Neural cell (in vitro differentiated cells): Measurements from ENCODE around the gene PIP4K2A. TPM values are rescaled to one million over a fixed set of nuclear protein-coding genes. Genes with fewer than 3 reads are reported as not detected.

Source experiments
- H2AFZ ChIP-seq: fragments of 200-600, 300-800 bp; sonication (generic), shearing (Covaris generic); 2 replicates; pipeline ENCODE4 v1.6.0; 2014; ENCODE audit warnings: low read depth, mild to moderate bottlenecking, antibody characterized with exemption, low read length, moderate library complexity
- H3F3A ChIP-seq: fragments of 200-600 bp; shearing (Covaris generic); 2 replicates; pipeline ENCODE4 v1.6.1; 2016; ENCODE audit warnings: mild to moderate bottlenecking, moderate library complexity, mixed read lengths, antibody characterized with exemption, low read length; ENCODE audit not compliant: insufficient read depth, poor library complexity, severe bottlenecking
- H3K27ac ChIP-seq: fragments of 200-600, 300-800 bp; sonication (generic), shearing (Covaris generic); 2 replicates; pipeline ENCODE4 v1.5.1; 2014; ENCODE audit warnings: mild to moderate bottlenecking, low read length, moderate library complexity
- H3K27me3 ChIP-seq: fragments of 300-800, 200-600 bp; sonication (generic), shearing (Covaris generic); 2 replicates; pipeline ENCODE4 v1.6.0; 2014; ENCODE audit warnings: mild to moderate bottlenecking, low read depth, low read length, moderate library complexity; ENCODE audit not compliant: insufficient read depth
- H3K36me3 ChIP-seq: fragments of 300-800, 200-600 bp; sonication (generic), shearing (Covaris generic); 2 replicates; pipeline ENCODE4 v1.5.1; 2014; ENCODE audit warnings: mild to moderate bottlenecking, antibody characterized with exemption, low read length, moderate library complexity; ENCODE audit not compliant: insufficient read depth
- H3K4me2 ChIP-seq: fragments of 300-800, 200-600 bp; sonication (generic), shearing (Covaris generic); 2 replicates; pipeline ENCODE4 v1.6.0; 2014; ENCODE audit warnings: mild to moderate bottlenecking, low read length
- H3K4me3 ChIP-seq: fragments of 300-800, 200-600 bp; sonication (generic), shearing (Covaris generic); 2 replicates; pipeline ENCODE4 v1.5.1; 2014; ENCODE audit warnings: mild to moderate bottlenecking, low read length, moderate library complexity
- H3K79me2 ChIP-seq: fragments of 200-600 bp; shearing (Covaris generic); replicated peaks from 2 replicates; pipeline ENCODE4 v1.6.0; 2014; ENCODE audit warnings: mild to moderate bottlenecking, low read length, moderate library complexity; ENCODE audit not compliant: insufficient read depth
- H3K9ac ChIP-seq: fragments of 300-800, 200-600 bp; sonication (generic), shearing (Covaris generic); 2 replicates; pipeline ENCODE4 v1.6.1; 2016; ENCODE audit warnings: mild to moderate bottlenecking, low read length, mixed read lengths
- H3K9me2 ChIP-seq: fragments of 200-600 bp; shearing (Covaris generic); 2 replicates; pipeline ENCODE4 v1.6.1; 2016; ENCODE audit warnings: mild to moderate bottlenecking, low read length, mixed read lengths; ENCODE audit not compliant: insufficient read depth
- H3K9me3 ChIP-seq: fragments of 200-600, 300-800 bp; sonication (generic), shearing (Covaris generic); 2 replicates; pipeline ENCODE4 v1.6.1; 2016; ENCODE audit warnings: mild to moderate bottlenecking, mixed run types, low read length, moderate library complexity, mixed read lengths
- H4K20me1 ChIP-seq: fragments of 200-600 bp; shearing (Covaris generic); 2 replicates; pipeline ENCODE4 v1.6.1; 2016; ENCODE audit warnings: mild to moderate bottlenecking, mixed run types; ENCODE audit not compliant: insufficient read depth
- CTCF ChIP-seq: fragments of 450-650 bp; IDR thresholded peaks from 2 replicates; pipeline ENCODE4 v1.5.1; 2014; ENCODE audit warnings: antibody characterized with exemption, mild to moderate bottlenecking, moderate library complexity; ENCODE audit not compliant: poor library complexity, severe bottlenecking
- EP300 ChIP-seq: fragments of 450-650 bp; conservative IDR thresholded peaks from 2 replicates; pipeline ENCODE4 v1.6.1; 2014; ENCODE audit warnings: antibody characterized with exemption, mild to moderate bottlenecking, moderate library complexity; ENCODE audit not compliant: poor library complexity, severe bottlenecking
- EZH2 ChIP-seq: fragments of 200-600, 300-800 bp; shearing (Covaris generic), sonication (generic); IDR thresholded peaks from 2 replicates; pipeline ENCODE4 v1.6.1; 2014; ENCODE audit warnings: antibody characterized with exemption, low read length, borderline replicate concordance, mild to moderate bottlenecking; ENCODE audit not compliant: insufficient read depth, poor library complexity, severe bottlenecking
- MXI1 ChIP-seq: fragments of 450-650 bp; conservative IDR thresholded peaks from 2 replicates; pipeline ENCODE4 v1.6.1; 2014; ENCODE audit warnings: antibody characterized with exemption, mild to moderate bottlenecking; ENCODE audit not compliant: poor library complexity, severe bottlenecking
- POLR2AphosphoS5 ChIP-seq: IDR thresholded peaks from 2 replicates; pipeline ENCODE4 v1.6.1; 2012
- RAD21 ChIP-seq: fragments of 450-650 bp; conservative IDR thresholded peaks from 2 replicates; pipeline ENCODE4 v1.6.1; 2014; ENCODE audit warnings: antibody characterized with exemption, mild to moderate bottlenecking, moderate library complexity
- REST ChIP-seq: IDR thresholded peaks from 2 replicates; pipeline ENCODE4 v1.6.1; 2012; ENCODE audit warnings: borderline replicate concordance
- SMC3 ChIP-seq: fragments of 450-650 bp; conservative IDR thresholded peaks from 2 replicates; pipeline ENCODE4 v1.6.1; 2014; ENCODE audit warnings: antibody characterized with exemption, mild to moderate bottlenecking, moderate library complexity; ENCODE audit not compliant: poor library complexity
- TAF1 ChIP-seq: IDR thresholded peaks from 2 replicates; pipeline ENCODE4 v1.6.1; 2012; ENCODE audit warnings: low read depth
- polyA plus RNA-seq: library from polyadenylated mRNA; depleted of rRNA; stranded (reverse); fragments of >200 nt; gene quantifications from 2 replicates; pipeline ENCODE4 v1.2.3, GENCODE V29; 2014

PIP4K2A gene
- polyA plus RNA-seq, 1 donor from 2014 or later, result 12.6 TPM

GRCh38 chr10:22655312-22655981 is 58.9 kb downstream of the PIP4K2A start:
- Histone ChIP-seq H3K27ac (no peak overlapping the region), H3K9me3 (no peaks in the 10 kb centered on the region), H3K9me2 (no peaks in the 10 kb centered on the region), H3K9ac (no peak overlapping the region), H3K79me2 (no peaks in the 10 kb centered on the region), H3K4me3 (no peak overlapping the region), H4K20me1 (no peaks in the 10 kb centered on the region), H3K36me3 (no peaks in the 10 kb centered on the region), H3F3A (no peaks in the 10 kb centered on the region), H3K27me3 (no peaks in the 10 kb centered on the region), H2AFZ (no peak overlapping the region), H3K4me2 (no peak overlapping the region)
- TF ChIP-seq CTCF (no peak), RAD21 (no peak), SMC3 (no peak), TAF1 (no peak), MXI1 (no peak), REST (no peak), POLR2AphosphoS5 (no peak), EZH2 (no peak), EP300 (no peak)

GRCh38 chr10:22652988-22653481 is 61.3 kb downstream of the PIP4K2A start:
- Histone ChIP-seq H2AFZ (no peak overlapping the region), H3K27ac (no peak overlapping the region), H3K36me3 (no peaks in the 10 kb centered on the region), H4K20me1 (no peaks in the 10 kb centered on the region), H3K9ac (no peak overlapping the region), H3K4me3 (no peak overlapping the region), H3F3A (no peaks in the 10 kb centered on the region), H3K4me2 (no peak overlapping the region), H3K9me2 (no peaks in the 10 kb centered on the region), H3K79me2 (no peaks in the 10 kb centered on the region), H3K27me3 (no peaks in the 10 kb centered on the region), H3K9me3 (no peaks in the 10 kb centered on the region)
- no peak for TF ChIP-seq TAF1
- no peak for TF ChIP-seq EP300
- no peak for TF ChIP-seq REST
- no peak for TF ChIP-seq RAD21
- no peak for TF ChIP-seq POLR2AphosphoS5
- TF ChIP-seq EZH2, result no peak
- no peak for TF ChIP-seq CTCF
- TF ChIP-seq MXI1, result no peak
- TF ChIP-seq SMC3, result no peak
